Thymus (tissue), 11 donors: ENCODE measurements around the gene KLHL20. TPM values are rescaled to one million over a fixed set of nuclear protein-coding genes. Genes with fewer than 3 reads are reported as not detected.
"Not testable (repeated sequence)": the region's sequence is repeated elsewhere in the genome, so short reads cannot be mapped to it uniquely, and the experiment has no call there.

ENCODE experiments used
- DNase-seq, 9 donors: peaks; one replicate each; pipeline ENCODE4 v3.0.0-alpha.2; 2013; ENCODE audit warnings: low spot score in 9 of 9, low read depth in 6 of 9, missing footprints in 1 of 9
- H3K27ac ChIP-seq, 2 donors: one replicate each; pipeline ENCODE4 v1.5.1; 2013; ENCODE audit warnings: control low read depth in 1 of 2, low read depth in 1 of 2, low read length in 1 of 2, mild to moderate bottlenecking in 1 of 2, moderate library complexity in 1 of 2
- H3K27me3 ChIP-seq, 2 donors: one replicate each; pipeline ENCODE4 v1.5.1; 2013; ENCODE audit warnings: low read length in 1 of 2; ENCODE audit not compliant: control insufficient read depth in 2 of 2, insufficient read depth in 1 of 2
- H3K36me3 ChIP-seq, 2 donors: one replicate each; pipeline ENCODE4 v1.5.1; 2013; ENCODE audit warnings: low read length in 1 of 2, mild to moderate bottlenecking in 1 of 2, moderate library complexity in 1 of 2; ENCODE audit not compliant: control insufficient read depth in 2 of 2, insufficient read depth in 2 of 2
- H3K4me1 ChIP-seq, 2 donors: one replicate each; pipeline ENCODE4 v1.5.1; 2013; ENCODE audit warnings: low read length in 2 of 2; ENCODE audit not compliant: control insufficient read depth in 2 of 2, insufficient read depth in 2 of 2
- H3K4me3 ChIP-seq, 2 donors: one replicate each; pipeline ENCODE4 v1.5.1; 2013; ENCODE audit warnings: low read length in 2 of 2, control low read depth in 1 of 2, mild to moderate bottlenecking in 1 of 2
- H3K9me3 ChIP-seq, 2 donors: one replicate each; pipeline ENCODE4 v1.5.1; 2013; ENCODE audit warnings: low read length in 1 of 2, mild to moderate bottlenecking in 1 of 2; ENCODE audit not compliant: control insufficient read depth in 2 of 2, insufficient read depth in 1 of 2
- WGBS: extraction: QIAGEN DNeasy Blood & Tissue Kit; methylation state at CpG from one replicate; pipeline ENCODE4 v1.1.7; 2013; 5-methylcytosine and 5-hydroxymethylcytosine counted together
- polyA plus RNA-seq: library from polyadenylated mRNA; stranded (reverse); fragments of 200-250 nt; gene quantifications from one replicate; pipeline ENCODE4 v1.2.3, GENCODE V29; 2013
- total RNA-seq: library from RNA; stranded (reverse); fragments of 120-200 nt; gene quantifications from one replicate; pipeline ENCODE4 v1.2.4, GENCODE V29; 2013
- donor health status: healthy.

The KLHL20 gene
- total and polyA plus RNA-seq, 2 donors = 13.2 to 18.0 TPM

GRCh38 chr1:173764331-173764730 lies 49.5 kb downstream of the KLHL20 start:
- H3K4me1 ChIP-seq, H3K4me3 ChIP-seq, H3K27ac ChIP-seq, H3K9me3 ChIP-seq, DNase-seq, H3K27me3 ChIP-seq: not testable (repeated sequence)
- WGBS = 97% methylated on average over 6 of the region's 6 CpGs
- peaks cover 12 to 18% of the 10 kb centered on the region in 2 donors for H3K36me3 ChIP-seq

GRCh38 chr1:173768206-173768605 lies 53.4 kb downstream of the KLHL20 start:
- no peak for DNase-seq
- no peaks in the 10 kb centered on the region for H3K4me1 ChIP-seq
- H3K27me3 ChIP-seq = no peaks in the 10 kb centered on the region
- H3K27ac ChIP-seq = no peak overlapping the region
- 91% methylated on average over 2 of the region's 2 CpGs for WGBS
- H3K36me3 ChIP-seq = peaks cover 10 to 13% of the 10 kb centered on the region in 2 donors
- H3K4me3 ChIP-seq = no peak overlapping the region
- H3K9me3 ChIP-seq = no peaks in the 10 kb centered on the region

- no peaks in the 10 kb centered on the region for H3K4me1 ChIP-seq
- no peaks in the 10 kb centered on the region for H3K9me3 ChIP-seq
- no peak overlapping the region for H3K4me3 ChIP-seq
- peaks cover 10 to 13% of the 10 kb centered on the region in 2 donors for H3K36me3 ChIP-seq
- no peak overlapping the region for H3K27ac ChIP-seq
- no peaks in the 10 kb centered on the region for H3K27me3 ChIP-seq
- WGBS = 95% methylated on average over 3 of the region's 3 CpGs
- DNase-seq = no peak
Observed at GRCh38 chr1:173768827-173769226, 54.0 kb downstream of the KLHL20 start.

GRCh38 chr1:173770330-173770729 lies 55.5 kb downstream of the KLHL20 start:
- not testable (repeated sequence) for DNase-seq, H3K4me1 ChIP-seq, H3K27ac ChIP-seq, H3K9me3 ChIP-seq, H3K27me3 ChIP-seq, H3K4me3 ChIP-seq
- H3K36me3 ChIP-seq = peaks cover 17 to 20% of the 10 kb centered on the region in 2 donors
- WGBS = 97% methylated on average over 9 of the region's 9 CpGs

- Histone ChIP-seq H3K4me3 (no peak overlapping the region), H3K27ac (no peak overlapping the region), H3K36me3 (peaks cover 18 to 22% of the 10 kb centered on the region in 2 donors), H3K9me3 (no peaks in the 10 kb centered on the region), H3K4me1 (no peaks in the 10 kb centered on the region), H3K27me3 (no peaks in the 10 kb centered on the region)
- 98% methylated on average over 1 of the region's 1 CpG for WGBS
- DNase-seq = no peak
Observed at GRCh38 chr1:173771560-173771959, 56.8 kb downstream of the KLHL20 start.

- 82% methylated on average over 5 of the region's 5 CpGs for WGBS
- no peak for DNase-seq
- no peaks in the 10 kb centered on the region for H3K9me3 ChIP-seq
- no peaks in the 10 kb centered on the region for H3K4me1 ChIP-seq
- H3K36me3 ChIP-seq = peaks cover 22 to 33% of the 10 kb centered on the region in 2 donors
- no peaks in the 10 kb centered on the region for H3K27me3 ChIP-seq
- no peak overlapping the region for H3K27ac ChIP-seq
- H3K4me3 ChIP-seq = no peak overlapping the region
Observed at GRCh38 chr1:173775578-173776226, 60.9 kb downstream of the KLHL20 start.

- H3K36me3 ChIP-seq = peaks cover 33 to 49% of the 10 kb centered on the region in 2 donors
Observed at GRCh38 chr1:173779936-173780335, 65.2 kb downstream of the KLHL20 start.

GRCh38 chr1:173784997-173785396 lies 70.2 kb downstream of the KLHL20 start:
- Histone ChIP-seq H3K4me3 (no peak overlapping the region), H3K9me3 (no peaks in the 10 kb centered on the region), H3K4me1 (no peaks in the 10 kb centered on the region), H3K27me3 (no peaks in the 10 kb centered on the region), H3K27ac (no peak overlapping the region), H3K36me3 (peaks cover 21 to 48% of the 10 kb centered on the region in 2 donors)
- DNase-seq = no peak
- 98% methylated on average over 7 of the region's 7 CpGs for WGBS

More at GRCh38 chr1:173779936-173780335, 65.2 kb downstream of the KLHL20 start:
- DNase-seq = no peak
- no peaks in the 10 kb centered on the region for H3K9me3 ChIP-seq
- no peaks in the 10 kb centered on the region for H3K27me3 ChIP-seq
- H3K4me3 ChIP-seq = no peak overlapping the region
- H3K4me1 ChIP-seq = no peaks in the 10 kb centered on the region
- H3K27ac ChIP-seq = no peak overlapping the region
- 97% methylated on average over 4 of the region's 4 CpGs for WGBS

- Histone ChIP-seq H3K27me3 (no peaks in the 10 kb centered on the region), H3K4me3 (no peak overlapping the region), H3K27ac (no peak overlapping the region), H3K4me1 (no peaks in the 10 kb centered on the region), H3K9me3 (no peaks in the 10 kb centered on the region), H3K36me3 (peaks cover 13 to 30% of the 10 kb centered on the region in 2 donors)
- no peak for DNase-seq
- WGBS = 98% methylated on average over 2 of the region's 2 CpGs
Observed at GRCh38 chr1:173789841-173790240, 75.1 kb downstream of the KLHL20 start.
